Measurements from ENCODE around the gene TEX13B.

DNA sequence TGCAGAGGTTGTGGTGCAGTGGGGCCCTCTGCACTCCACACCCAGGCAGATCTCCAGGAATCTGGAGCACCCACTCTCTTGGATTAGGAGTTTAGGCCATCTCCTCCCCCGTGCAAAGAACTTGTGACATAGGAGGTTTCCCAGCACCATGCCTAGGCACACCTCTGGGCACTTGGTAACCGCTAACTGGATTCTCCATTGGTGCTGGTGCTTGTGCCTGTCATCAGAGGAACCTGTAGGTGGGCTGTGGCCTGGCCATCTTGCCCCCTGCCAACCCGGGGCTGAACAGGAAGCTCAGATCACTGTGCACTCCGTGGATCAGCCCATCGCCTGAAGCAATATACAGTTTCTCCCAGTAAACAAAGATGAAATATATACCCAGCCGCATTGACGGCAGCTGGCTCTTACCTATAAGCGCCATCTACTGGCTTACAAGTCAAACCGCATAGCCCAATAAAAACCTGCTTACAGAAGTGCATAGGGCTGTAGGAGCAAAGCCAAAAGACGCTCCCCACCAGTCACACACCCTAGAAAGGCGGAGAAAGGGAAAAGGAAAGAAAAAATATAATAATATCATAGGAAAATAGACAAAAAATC lies 19.1 kb upstream of the TEX13B start:
- TF ChIP-seq, protein P1, sequence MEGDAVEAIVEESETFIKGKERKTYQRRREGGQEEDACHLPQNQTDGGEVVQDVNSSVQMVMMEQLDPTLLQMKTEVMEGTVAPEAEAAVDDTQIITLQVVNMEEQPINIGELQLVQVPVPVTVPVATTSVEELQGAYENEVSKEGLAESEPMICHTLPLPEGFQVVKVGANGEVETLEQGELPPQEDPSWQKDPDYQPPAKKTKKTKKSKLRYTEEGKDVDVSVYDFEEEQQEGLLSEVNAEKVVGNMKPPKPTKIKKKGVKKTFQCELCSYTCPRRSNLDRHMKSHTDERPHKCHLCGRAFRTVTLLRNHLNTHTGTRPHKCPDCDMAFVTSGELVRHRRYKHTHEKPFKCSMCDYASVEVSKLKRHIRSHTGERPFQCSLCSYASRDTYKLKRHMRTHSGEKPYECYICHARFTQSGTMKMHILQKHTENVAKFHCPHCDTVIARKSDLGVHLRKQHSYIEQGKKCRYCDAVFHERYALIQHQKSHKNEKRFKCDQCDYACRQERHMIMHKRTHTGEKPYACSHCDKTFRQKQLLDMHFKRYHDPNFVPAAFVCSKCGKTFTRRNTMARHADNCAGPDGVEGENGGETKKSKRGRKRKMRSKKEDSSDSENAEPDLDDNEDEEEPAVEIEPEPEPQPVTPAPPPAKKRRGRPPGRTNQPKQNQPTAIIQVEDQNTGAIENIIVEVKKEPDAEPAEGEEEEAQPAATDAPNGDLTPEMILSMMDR (IDR thresholded peaks at IDR 0.05) = peak; percentile 77
- no peak for TF ChIP-seq ZFX (IDR thresholded peaks at IDR 0.05; ENCODE audit: borderline replicate concordance)

Data from 22Rv1 (cell line).